Activated CD8-positive, alpha-beta memory T cell treated with anti-CD3 and anti-CD28 coated beads, Interleukin-2, amount 10 ng/mL, durations not matched to agents 7 days and 5 days (primary cell): ENCODE data around the gene MYH1. TPM values are rescaled to one million over a fixed set of nuclear protein-coding genes. Genes with fewer than 3 reads are reported as not detected.

Experiments
- ATAC-seq: fragments of 150-1000 bp; cut with Tn5 transposase; one replicate; pipeline ENCODE4 v1.10.0; 2021; ENCODE audit warnings: moderate library complexity
- CTCF ChIA-PET: fragments of 350-600 bp; sonication (Branson Sonifier 250); formaldehyde crosslinking; loops from one replicate; lab custom pipeline; 2021; ENCODE audit warnings: antibody characterized with exemption; lab: Charles Lee
- DNase-seq: peaks from one replicate; pipeline ENCODE4 v3.0.0-alpha.2; 2020
- H3K27ac Mint-ChIP-seq: one replicate; pipeline ENCODE4 v1.8.0; 2021; ENCODE audit warnings: mild to moderate bottlenecking, mixed read lengths
- H3K27me3 Mint-ChIP-seq: one replicate; pipeline ENCODE4 v1.8.0; 2021; ENCODE audit warnings: mixed read lengths
- H3K36me3 Mint-ChIP-seq: one replicate; pipeline ENCODE4 v1.8.0; 2021; ENCODE audit warnings: mild to moderate bottlenecking, mixed read lengths
- H3K4me1 Mint-ChIP-seq: one replicate; pipeline ENCODE4 v1.8.0; 2021; ENCODE audit warnings: mixed read lengths
- H3K4me3 Mint-ChIP-seq: one replicate; pipeline ENCODE4 v1.8.0; 2021; ENCODE audit warnings: mild to moderate bottlenecking, moderate library complexity, mixed read lengths
- H3K9me3 Mint-ChIP-seq: one replicate; pipeline ENCODE4 v1.8.0; 2022; ENCODE audit warnings: low read depth, mixed read lengths
- total RNA-seq, 2 experiments: library from RNA; stranded (reverse); gene quantifications; one replicate each; pipeline ENCODE4 v1.2.3, GENCODE V29; 2021

Gene MYH1
- total RNA-seq, 2 experiments from 2014 or later, result not detected

DNA sequence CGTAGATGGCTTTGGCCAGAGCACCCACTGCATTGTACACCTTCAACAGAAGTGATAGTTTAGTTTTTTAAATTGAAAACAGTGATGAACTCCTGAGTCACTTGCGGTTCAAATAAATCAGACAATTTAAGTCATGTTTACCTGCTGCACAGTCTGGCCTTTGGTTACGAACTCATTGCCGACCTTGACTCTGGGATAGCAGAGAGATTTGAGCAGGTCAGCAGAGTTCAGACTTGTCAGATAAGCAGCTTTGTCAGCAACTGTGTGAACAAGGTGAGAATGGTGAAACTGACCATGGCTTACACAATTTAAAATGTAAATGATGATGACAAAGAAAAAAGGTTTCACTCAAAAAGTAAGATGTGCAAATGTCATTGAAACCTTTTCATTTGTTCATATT is 58.3 kb downstream of the MYH1 start:
- no peaks in the 10 kb centered on the region for H3K36me3 Mint-ChIP-seq
- peaks cover 2% of the 10 kb centered on the region for H3K9me3 Mint-ChIP-seq
- no peaks in the 10 kb centered on the region for H3K4me1 Mint-ChIP-seq
- ATAC-seq (no peak), DNase-seq (no peak)
- no peaks in the 10 kb centered on the region for H3K27me3 Mint-ChIP-seq
- H3K4me3 Mint-ChIP-seq, result no peak overlapping the region
- CTCF ChIA-PET, result no interaction called here
- no peak overlapping the region for H3K27ac Mint-ChIP-seq

DNA sequence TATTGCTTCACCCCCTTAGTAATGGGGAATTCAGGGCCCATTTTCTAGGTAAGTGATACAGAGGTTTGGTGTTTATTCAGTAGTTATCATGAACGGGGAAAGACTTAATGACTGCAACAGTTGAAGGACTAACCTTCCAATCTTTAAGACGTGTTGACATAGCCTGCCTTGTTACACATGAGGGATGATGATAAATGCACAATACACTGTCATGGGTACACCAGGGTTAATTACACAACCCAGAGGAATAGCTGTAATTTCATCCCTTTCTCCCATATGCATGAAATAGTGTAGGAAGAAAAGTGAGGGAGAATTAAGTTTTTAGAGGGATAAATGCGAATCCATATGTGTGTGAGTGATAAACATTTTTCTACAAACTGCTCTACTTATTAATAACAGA is 59.6 kb downstream of the MYH1 start:
- ATAC-seq (no peak), DNase-seq (no peak)
- Mint-ChIP-seq H3K9me3 (peaks cover 2% of the 10 kb centered on the region), H3K4me3 (no peak overlapping the region), H3K27ac (no peak overlapping the region), H3K4me1 (no peaks in the 10 kb centered on the region), H3K36me3 (no peaks in the 10 kb centered on the region), H3K27me3 (no peaks in the 10 kb centered on the region)
- CTCF ChIA-PET, result no interaction called here

DNA sequence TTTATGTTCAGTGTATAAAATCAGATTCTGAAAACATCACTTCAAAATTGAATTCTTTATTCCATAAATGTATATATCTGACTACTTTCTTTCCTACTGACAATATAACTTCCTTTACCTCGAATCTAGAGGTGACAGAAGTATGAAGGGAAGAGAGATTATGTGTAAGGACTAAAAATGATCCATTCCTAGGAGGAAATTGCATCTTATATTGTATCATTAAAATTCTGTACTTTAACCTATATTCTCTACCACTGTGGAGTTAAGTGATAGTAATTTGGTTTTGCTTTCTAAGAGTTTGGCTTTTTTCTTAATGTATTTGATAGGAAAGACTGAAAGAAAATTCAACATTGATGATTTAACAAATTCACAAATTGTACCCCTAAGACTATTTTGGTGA is 60.4 kb downstream of the MYH1 start:
- CTCF ChIA-PET, result no interaction called here
- Mint-ChIP-seq H3K4me1 (no peaks in the 10 kb centered on the region), H3K9me3 (peaks cover 2% of the 10 kb centered on the region), H3K27me3 (no peaks in the 10 kb centered on the region), H3K4me3 (no peak overlapping the region), H3K36me3 (no peaks in the 10 kb centered on the region), H3K27ac (no peak overlapping the region)
- no peak for DNase-seq
- no peak for ATAC-seq

DNA sequence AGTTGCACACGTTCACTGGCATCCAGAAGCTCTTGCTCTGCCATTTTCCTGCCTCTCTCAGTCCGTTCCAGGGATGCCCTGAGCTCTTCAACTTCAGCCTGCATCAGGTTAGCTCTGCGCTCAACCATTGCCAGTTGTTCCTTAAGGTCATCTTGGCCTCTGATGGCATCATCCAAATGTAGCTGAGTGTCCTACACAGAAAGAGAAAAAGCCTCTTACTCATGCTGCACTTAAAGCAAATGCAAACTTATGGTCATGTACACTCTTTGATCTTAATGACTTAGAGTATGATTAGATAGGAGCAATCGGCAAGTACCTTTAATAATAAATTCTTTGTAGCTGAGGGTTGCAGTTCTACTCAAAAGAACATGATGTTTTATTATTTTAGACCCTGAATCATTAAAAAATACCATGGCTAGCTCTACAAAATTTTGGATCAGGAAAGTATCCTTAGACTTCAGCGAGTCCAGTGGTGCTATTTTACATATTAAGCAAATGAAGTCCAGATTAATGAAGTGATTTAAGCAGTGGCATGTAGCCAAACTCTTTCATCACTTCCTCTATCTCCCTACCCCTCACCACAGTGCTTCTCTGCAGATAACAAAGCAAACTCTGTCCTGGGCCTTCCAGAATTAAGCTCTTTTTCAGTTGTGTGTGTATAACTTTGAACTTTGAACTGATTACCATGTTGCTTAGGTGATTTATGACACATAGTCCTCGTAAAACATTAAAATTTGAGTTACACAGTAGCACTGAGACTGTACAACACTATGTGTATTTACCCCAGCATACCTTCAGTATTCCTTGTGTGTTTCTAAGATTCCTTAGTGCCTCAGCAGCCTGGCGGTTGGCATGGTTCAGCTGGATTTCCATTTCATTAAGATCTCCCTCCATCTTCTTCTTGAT is 71.1 kb downstream of the MYH1 start:
- Mint-ChIP-seq H3K4me3 (no peak overlapping the region), H3K27ac (no peak overlapping the region), H3K4me1 (no peaks in the 10 kb centered on the region), H3K9me3 (no peaks in the 10 kb centered on the region), H3K36me3 (no peaks in the 10 kb centered on the region), H3K27me3 (peaks cover 2% of the 10 kb centered on the region)
- no peak for ATAC-seq
- CTCF ChIA-PET, result interaction anchor here (0.5 kb wide), 1 partner anchor 234 kb away, joined by 3 read pairs; no protein-coding TSS in a partner anchor
- no peak for DNase-seq

Other genes with a start within 250 kb of the MYH1 start
- not detected for gene MYH13, start 145.5 kb downstream of the MYH1 start, total RNA-seq
- not detected for gene MYH8, start 96.6 kb downstream of the MYH1 start, total RNA-seq
- gene MYH4, start 49.0 kb downstream of the MYH1 start, total RNA-seq, result not detected
- gene MYH2, start 31.1 kb upstream of the MYH1 start, total RNA-seq, result not detected
- gene MYH3, start 138.8 kb upstream of the MYH1 start, total RNA-seq, result 1 to 10 TPM; 4.1 to 4.3 TPM
- gene SCO1, start 179.0 kb upstream of the MYH1 start, total RNA-seq, result 10 to 100 TPM; 25.6 to 30.4 TPM
- gene ADPRM, start 179.1 kb upstream of the MYH1 start, total RNA-seq, result 10 to 100 TPM in 1 of 2 experiments, 1 to 10 TPM in 1; 9.9 to 10.6 TPM
- under 1 TPM; 0.29 to 0.35 TPM for gene TMEM220, start 211.5 kb upstream of the MYH1 start, total RNA-seq